Renal cortical epithelial cell (primary cell): ENCODE measurements around the gene VWA8. TPM values are rescaled to one million over a fixed set of nuclear protein-coding genes. Genes with fewer than 3 reads are reported as not detected.
"Not testable (repeated sequence)": the region's sequence is repeated elsewhere in the genome, so short reads cannot be mapped to it uniquely, and the experiment has no call there.

Experiments used
- DNase-seq: peaks from one replicate; pipeline ENCODE4 v3.0.0-alpha.2; 2011; ENCODE audit warnings: low read depth
- total RNA-seq: library from RNA; depleted of rRNA; stranded (reverse); fragments of >200 nt; gene quantifications from 2 replicates; pipeline ENCODE4 v1.2.3, GENCODE V29; 2014

Gene VWA8
- total RNA-seq, 1 donor from 2014 or later: 45.4 TPM

- DNase-seq: no peak
Measured at GRCh38 chr13:41682766-41683165, 278.1 kb downstream of the VWA8 start.

- no peak for DNase-seq
Measured at GRCh38 chr13:41682001-41682400, 278.9 kb downstream of the VWA8 start.

GRCh38 chr13:41681587-41681986 lies 279.3 kb downstream of the VWA8 start:
- DNase-seq: no peak

- no peak for DNase-seq
Measured at GRCh38 chr13:41680900-41681299, 280.0 kb downstream of the VWA8 start.

- no peak for DNase-seq
Measured at GRCh38 chr13:41678848-41679247, 282.1 kb downstream of the VWA8 start.

- DNase-seq: no peak
Measured at GRCh38 chr13:41678249-41678648, 282.7 kb downstream of the VWA8 start.

- DNase-seq: no peak
Measured at GRCh38 chr13:41675306-41675705, 285.6 kb downstream of the VWA8 start.

GRCh38 chr13:41674246-41674645 lies 286.7 kb downstream of the VWA8 start:
- DNase-seq: no peak

GRCh38 chr13:41673640-41674039 lies 287.3 kb downstream of the VWA8 start:
- no peak for DNase-seq

GRCh38 chr13:41670873-41671443 lies 290.0 kb downstream of the VWA8 start:
- DNase-seq: no peak

GRCh38 chr13:41668130-41668757 lies 292.7 kb downstream of the VWA8 start:
- DNase-seq: peak; percentile 95

GRCh38 chr13:41666644-41667043 lies 294.3 kb downstream of the VWA8 start:
- no peak for DNase-seq

- no peak for DNase-seq
Measured at GRCh38 chr13:41660411-41660810, 300.5 kb downstream of the VWA8 start.

GRCh38 chr13:41658057-41658661 lies 302.8 kb downstream of the VWA8 start:
- DNase-seq: no peak

- DNase-seq: no peak
Measured at GRCh38 chr13:41655997-41656396, 304.9 kb downstream of the VWA8 start.

- no peak for DNase-seq
Measured at GRCh38 chr13:41654796-41655195, 306.1 kb downstream of the VWA8 start.

- peak; percentile 75 for DNase-seq
Measured at GRCh38 chr13:41652735-41653361, 308.1 kb downstream of the VWA8 start.

- no peak for DNase-seq
Measured at GRCh38 chr13:41651413-41652058, 309.4 kb downstream of the VWA8 start.

- no peak for DNase-seq
Measured at GRCh38 chr13:41650706-41651105, 310.2 kb downstream of the VWA8 start.

- no peak for DNase-seq
Measured at GRCh38 chr13:41649659-41650058, 311.2 kb downstream of the VWA8 start.

- DNase-seq: peak; percentile 93
Measured at GRCh38 chr13:41648314-41648935, 312.5 kb downstream of the VWA8 start.

GRCh38 chr13:41647699-41648313 lies 313.1 kb downstream of the VWA8 start:
- DNase-seq: not testable (repeated sequence)
